Activated CD8-positive, alpha-beta memory T cell treated with anti-CD3 and anti-CD28 coated beads, Interleukin-2, amount 10 ng/mL, durations not matched to agents 7 days and 5 days (primary cell): ENCODE data around the gene PELI3. TPM values are rescaled to one million over a fixed set of nuclear protein-coding genes. Genes with fewer than 3 reads are reported as not detected.

Experiments
- ATAC-seq: fragments of 150-1000 bp; cut with Tn5 transposase; one replicate; pipeline ENCODE4 v1.10.0; 2021; ENCODE audit warnings: moderate library complexity
- CTCF ChIA-PET: fragments of 350-600 bp; sonication (Branson Sonifier 250); formaldehyde crosslinking; loops from one replicate; lab custom pipeline; 2021; ENCODE audit warnings: antibody characterized with exemption; lab: Charles Lee
- DNase-seq: peaks from one replicate; pipeline ENCODE4 v3.0.0-alpha.2; 2020
- H3K27ac Mint-ChIP-seq: one replicate; pipeline ENCODE4 v1.8.0; 2021; ENCODE audit warnings: mild to moderate bottlenecking, mixed read lengths
- H3K27me3 Mint-ChIP-seq: one replicate; pipeline ENCODE4 v1.8.0; 2021; ENCODE audit warnings: mixed read lengths
- H3K36me3 Mint-ChIP-seq: one replicate; pipeline ENCODE4 v1.8.0; 2021; ENCODE audit warnings: mild to moderate bottlenecking, mixed read lengths
- H3K4me1 Mint-ChIP-seq: one replicate; pipeline ENCODE4 v1.8.0; 2021; ENCODE audit warnings: mixed read lengths
- H3K4me3 Mint-ChIP-seq: one replicate; pipeline ENCODE4 v1.8.0; 2021; ENCODE audit warnings: mild to moderate bottlenecking, moderate library complexity, mixed read lengths
- H3K9me3 Mint-ChIP-seq: one replicate; pipeline ENCODE4 v1.8.0; 2022; ENCODE audit warnings: low read depth, mixed read lengths
- total RNA-seq, 2 experiments: library from RNA; stranded (reverse); gene quantifications; one replicate each; pipeline ENCODE4 v1.2.3, GENCODE V29; 2021

The PELI3 gene
- total RNA-seq, 2 experiments from 2014 or later, result 4.1 to 5.7 TPM

DNA sequence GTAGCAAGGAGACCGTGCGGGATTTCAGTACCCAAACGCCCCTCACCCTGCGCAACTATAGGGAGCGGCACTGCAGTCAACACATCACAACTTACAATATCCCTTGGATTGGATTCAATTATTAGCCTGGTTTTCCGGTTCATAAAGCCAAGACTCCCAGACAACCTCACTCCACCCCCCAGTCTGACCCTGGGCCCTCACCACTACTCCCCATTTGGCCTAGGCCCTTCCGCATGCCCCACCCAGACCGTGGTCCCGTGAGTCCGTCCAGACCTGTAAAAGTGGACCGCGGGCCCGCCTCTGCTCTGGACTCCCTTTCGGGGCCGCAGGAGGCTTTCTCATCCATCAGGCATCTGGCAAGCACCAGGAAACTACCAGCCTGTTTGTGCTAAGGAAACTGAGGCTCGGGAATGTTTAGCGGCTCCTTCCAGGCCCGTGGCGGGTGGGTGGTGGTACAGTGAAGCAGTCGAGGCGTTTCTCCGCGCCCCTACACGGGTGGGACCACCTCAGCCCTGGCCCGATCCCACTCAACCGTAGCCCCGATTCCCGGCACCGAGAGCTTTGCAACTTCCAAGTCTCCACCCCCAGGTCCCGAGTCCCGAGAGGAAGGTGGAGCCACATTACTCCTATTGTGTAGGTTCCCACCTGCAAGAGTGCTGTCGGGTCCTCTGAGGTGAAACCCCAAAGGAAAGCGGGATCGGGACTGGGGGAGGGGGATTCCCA lies 12.8 kb downstream of the PELI3 start:
- peak overlapping the region; percentile 91 for H3K4me3 Mint-ChIP-seq
- peaks cover 31% of the 10 kb centered on the region for H3K4me1 Mint-ChIP-seq
- peak overlapping the region; percentile 93 for H3K27ac Mint-ChIP-seq
- H3K36me3 Mint-ChIP-seq, result peaks cover 7% of the 10 kb centered on the region
- H3K27me3 Mint-ChIP-seq, result no peaks in the 10 kb centered on the region
- CTCF ChIA-PET, result interaction anchor here (0.8 to 3.7 kb wide), 18 partner anchors 10 to 198 kb away, joined by 3 to 43 read pairs (median 5); partner anchors contain the start of genes MRPL11, PELI3, RBM4 and RBM4B
- DNase-seq (no peak), ATAC-seq (no peak)
- H3K9me3 Mint-ChIP-seq, result no peaks in the 10 kb centered on the region

DNA sequence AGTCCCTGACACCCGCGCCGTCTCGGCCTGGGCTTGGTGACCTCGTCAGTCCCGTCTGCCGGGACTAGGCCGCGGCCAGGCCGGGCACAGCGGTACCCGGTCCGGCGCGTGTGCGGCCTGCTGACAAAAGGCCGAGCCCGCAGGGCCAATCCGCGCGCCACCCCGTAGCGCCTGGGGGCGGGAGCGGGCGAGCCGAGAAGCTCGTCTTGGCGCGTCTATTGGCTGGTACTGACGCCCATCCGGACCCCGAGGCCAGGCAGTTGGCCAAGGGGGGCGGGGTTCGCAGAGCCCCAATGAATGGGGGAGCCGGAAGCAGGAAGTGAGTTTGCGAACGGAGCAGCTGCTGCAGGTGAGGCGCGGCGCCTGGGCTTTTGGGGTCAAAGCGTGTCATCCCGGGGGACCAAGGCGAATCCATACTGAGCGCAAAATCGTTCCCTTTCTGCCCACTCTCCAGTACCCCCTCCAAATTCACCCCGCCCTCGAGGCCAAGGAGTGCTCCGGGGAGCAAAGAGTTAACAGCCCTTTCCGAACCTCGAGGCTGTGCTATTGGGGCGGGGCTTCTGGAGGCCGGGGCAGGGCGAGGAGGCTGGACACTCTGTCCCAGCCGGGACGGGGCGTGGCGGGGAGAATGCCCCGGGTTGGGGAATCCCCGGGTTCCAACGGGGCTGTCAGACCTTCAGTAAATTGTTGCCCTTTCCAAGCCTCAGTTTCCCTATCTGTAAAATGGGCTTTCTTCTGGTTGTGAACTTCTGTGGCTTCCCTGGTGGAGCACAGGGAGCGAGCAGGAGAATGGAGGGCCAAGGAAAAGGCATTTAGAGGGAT lies 13.6 kb downstream of the PELI3 start, which contains the start of gene DPP3:
Gene DPP3 (plus strand): TSS at position 318 of the 822 bp plus-strand sequence. CDS start 1,767 bp downstream, outside the sequence.
- Mint-ChIP-seq H3K9me3 (no peaks in the 10 kb centered on the region), H3K27me3 (no peaks in the 10 kb centered on the region), H3K36me3 (peaks cover 7% of the 10 kb centered on the region), H3K27ac (peak within 1 kb of the TSS; percentile 93), H3K4me1 (peaks cover 33% of the 10 kb centered on the region), H3K4me3 (peak within 1 kb of the TSS; percentile 91)
- DNase-seq (peak; percentile 98), ATAC-seq (peak; percentile 98)
- CTCF ChIA-PET, result interaction anchor here (0.9 to 3.7 kb wide), 14 partner anchors 9 to 198 kb away, joined by 3 to 43 read pairs (median 6); partner anchors contain the start of genes MRPL11, PELI3, RBM4 and RBM4B

DNA sequence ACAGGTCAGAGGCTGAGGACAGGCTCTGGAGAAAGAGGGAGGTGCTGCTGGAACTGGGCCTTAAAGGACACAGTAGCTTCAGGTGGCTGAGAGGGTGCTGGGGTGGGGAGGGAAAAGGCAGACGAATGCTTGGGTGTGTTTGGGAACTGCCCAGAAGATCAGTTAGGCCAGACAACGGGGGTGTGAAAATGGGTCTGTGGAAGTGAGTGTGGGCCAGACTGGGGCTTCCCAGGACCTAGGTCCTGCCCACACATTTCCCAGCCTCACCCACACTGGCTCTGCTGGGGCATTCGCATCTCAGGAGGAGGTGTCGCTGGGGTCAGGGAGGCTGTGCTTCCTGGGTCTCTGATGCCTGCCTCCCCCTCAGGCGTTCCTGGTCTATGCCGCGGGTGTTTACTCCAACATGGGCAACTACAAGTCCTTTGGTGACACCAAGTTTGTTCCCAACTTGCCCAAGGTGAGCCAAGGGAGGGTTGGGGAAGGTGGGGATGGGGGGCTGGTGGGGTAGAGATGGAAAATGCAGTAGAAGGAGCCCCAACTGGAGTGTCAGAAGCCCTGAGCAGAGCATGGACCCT lies 18.2 kb downstream of the PELI3 start:
- Mint-ChIP-seq H3K4me1 (peaks cover 22% of the 10 kb centered on the region), H3K4me3 (no peak overlapping the region)
- no peak for ATAC-seq

DNA sequence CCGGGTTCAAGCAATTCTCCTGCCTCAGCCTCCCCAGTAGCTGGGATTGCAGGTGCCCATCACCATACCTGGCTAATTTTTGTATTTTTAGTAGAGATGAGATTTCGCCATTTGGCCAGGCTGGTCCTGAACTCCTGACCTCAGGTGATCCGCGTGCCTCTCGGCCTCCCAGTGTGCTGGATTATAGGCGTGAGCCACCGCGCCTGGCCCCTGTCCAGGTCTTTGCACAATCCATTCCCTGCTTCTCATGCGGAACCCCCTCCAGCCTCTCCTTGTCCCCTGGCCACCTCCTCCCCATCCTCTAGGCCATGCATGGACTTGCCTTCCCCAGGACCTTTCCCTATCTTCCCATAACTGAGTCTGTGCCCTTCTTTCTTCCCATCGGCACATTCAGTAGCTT lies 22.3 kb downstream of the PELI3 start:
- ATAC-seq (no peak), DNase-seq (no peak)
- CTCF ChIA-PET, result interaction anchor here (0.7 kb wide), 1 partner anchor 9 kb away, joined by 3 read pairs; the partner anchor contains the start of gene DPP3
- H3K27ac Mint-ChIP-seq, result no peak overlapping the region
- no peak overlapping the region for H3K4me3 Mint-ChIP-seq
- H3K27me3 Mint-ChIP-seq, result no peaks in the 10 kb centered on the region
- peaks cover 1% of the 10 kb centered on the region for H3K4me1 Mint-ChIP-seq
- peaks cover 10% of the 10 kb centered on the region for H3K36me3 Mint-ChIP-seq
- H3K9me3 Mint-ChIP-seq, result no peaks in the 10 kb centered on the region

More for the DNA sequence above, 18.2 kb downstream of the PELI3 start:
- no peaks in the 10 kb centered on the region for H3K9me3 Mint-ChIP-seq
- DNase-seq, result no peak
- H3K36me3 Mint-ChIP-seq, result peaks cover 12% of the 10 kb centered on the region
- no peaks in the 10 kb centered on the region for H3K27me3 Mint-ChIP-seq
- no peak overlapping the region for H3K27ac Mint-ChIP-seq
- CTCF ChIA-PET, result interaction anchor here (1.1 to 2.0 kb wide), 3 partner anchors 10 to 193 kb away, joined by 3 to 6 read pairs (median 5); partner anchors contain the start of gene RBM4B

DNA sequence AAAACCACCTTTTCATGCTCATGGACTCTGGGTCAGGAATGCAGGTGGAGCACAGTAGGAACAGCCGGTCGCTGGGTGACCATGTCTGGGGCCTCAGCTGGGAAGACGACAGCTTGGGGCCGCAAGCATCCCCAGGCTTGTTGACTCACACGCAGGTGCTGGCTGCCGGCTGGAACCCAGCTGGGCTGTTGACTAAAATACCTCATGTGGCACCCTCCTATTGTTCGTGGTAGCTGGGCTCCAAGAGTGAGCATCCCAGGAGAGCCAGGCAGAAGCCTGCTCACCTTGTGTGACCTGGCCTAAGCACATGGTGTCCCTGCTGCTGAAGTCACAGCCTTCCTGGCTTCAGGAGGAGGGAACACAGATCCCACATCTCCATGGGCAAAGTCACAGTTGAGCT lies 22.9 kb downstream of the PELI3 start:
- Mint-ChIP-seq H3K4me1 (peaks cover 1% of the 10 kb centered on the region), H3K9me3 (no peaks in the 10 kb centered on the region), H3K36me3 (peaks cover 10% of the 10 kb centered on the region), H3K27me3 (no peaks in the 10 kb centered on the region), H3K27ac (no peak overlapping the region), H3K4me3 (no peak overlapping the region)
- CTCF ChIA-PET, result interaction anchor here (0.6 to 1.6 kb wide), 3 partner anchors 10 to 203 kb away, joined by 3 to 4 read pairs (median 3); partner anchors contain the start of gene DPP3
- DNase-seq (no peak), ATAC-seq (no peak)

DNA sequence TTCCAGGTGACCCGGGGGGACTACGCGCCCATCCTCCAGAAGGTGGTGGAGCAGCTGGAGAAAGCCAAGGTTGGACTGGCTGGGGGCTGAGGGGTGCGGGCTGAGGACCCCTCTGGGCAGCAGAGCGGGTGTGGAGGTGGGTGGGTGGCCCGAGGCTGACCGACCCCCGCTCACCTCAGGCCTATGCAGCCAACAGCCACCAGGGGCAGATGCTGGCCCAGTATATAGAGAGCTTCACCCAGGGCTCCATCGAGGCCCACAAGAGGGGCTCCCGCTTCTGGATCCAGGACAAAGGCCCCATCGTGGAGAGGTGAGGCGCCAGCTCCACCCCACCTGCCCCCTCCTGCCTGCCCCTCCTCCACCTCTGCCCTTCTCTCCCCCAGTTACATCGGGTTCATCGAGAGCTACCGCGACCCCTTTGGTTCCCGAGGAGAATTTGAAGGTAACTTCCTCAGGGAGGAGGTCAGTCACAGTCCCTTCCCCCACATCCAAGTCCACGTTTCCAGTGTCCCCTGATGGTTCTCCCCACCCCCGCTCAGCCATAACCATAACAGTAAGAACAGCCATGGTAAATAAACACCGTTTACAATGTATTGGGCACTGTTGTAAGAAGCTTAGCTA lies 24.7 kb downstream of the PELI3 start:
- ATAC-seq (no peak), DNase-seq (no peak)
- H3K9me3 Mint-ChIP-seq, result no peaks in the 10 kb centered on the region
- H3K27me3 Mint-ChIP-seq, result no peaks in the 10 kb centered on the region
- H3K27ac Mint-ChIP-seq, result no peak overlapping the region
- H3K4me3 Mint-ChIP-seq, result no peak overlapping the region
- H3K36me3 Mint-ChIP-seq, result peaks cover 11% of the 10 kb centered on the region
- H3K4me1 Mint-ChIP-seq, result no peaks in the 10 kb centered on the region
- CTCF ChIA-PET, result interaction anchor here (1.0 to 1.5 kb wide), 5 partner anchors 11 to 186 kb away, joined by 3 to 6 read pairs (median 4); partner anchors contain the start of genes DPP3 and RBM4B

DNA sequence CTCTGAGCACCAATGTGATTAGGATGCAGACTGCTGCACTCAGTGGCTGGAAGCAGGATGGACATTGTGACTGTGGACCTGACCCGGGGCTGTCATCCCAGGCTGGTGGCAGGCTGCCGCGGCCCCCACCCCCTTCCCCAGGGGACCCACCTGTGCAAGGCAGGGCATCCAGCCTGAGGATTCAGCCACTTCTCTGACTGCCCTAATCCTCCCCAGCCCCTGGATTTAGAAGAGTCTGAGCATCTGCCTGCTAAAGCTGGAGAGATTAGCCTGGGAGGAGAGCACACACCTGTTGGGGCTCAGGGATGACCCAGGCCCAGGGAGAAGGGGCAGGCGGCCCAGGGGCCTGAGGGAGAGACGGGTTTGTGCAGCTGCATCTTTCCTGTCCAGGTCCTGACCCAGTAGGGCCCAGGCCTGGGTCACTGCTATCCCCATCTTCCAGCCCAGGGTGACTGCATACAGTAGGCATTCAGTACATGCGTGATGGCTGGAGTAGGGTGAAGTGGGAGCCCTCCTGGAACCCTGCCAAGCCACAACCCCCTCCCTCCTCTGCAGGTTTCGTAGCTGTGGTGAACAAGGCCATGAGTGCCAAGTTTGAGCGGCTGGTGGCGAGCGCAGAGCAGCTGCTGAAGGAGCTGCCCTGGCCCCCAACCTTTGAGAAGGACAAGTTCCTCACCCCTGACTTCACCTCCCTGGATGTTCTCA lies 25.6 kb downstream of the PELI3 start:
- Mint-ChIP-seq H3K27me3 (no peaks in the 10 kb centered on the region), H3K9me3 (no peaks in the 10 kb centered on the region), H3K4me3 (no peak overlapping the region), H3K27ac (no peak overlapping the region), H3K36me3 (peaks cover 15% of the 10 kb centered on the region), H3K4me1 (no peaks in the 10 kb centered on the region)
- DNase-seq, result no peak
- CTCF ChIA-PET, result interaction anchor here (1.1 to 1.5 kb wide), 4 partner anchors 13 to 186 kb away, joined by 3 to 5 read pairs (median 4); partner anchors contain the start of gene RBM4B
- ATAC-seq, result no peak

DNA sequence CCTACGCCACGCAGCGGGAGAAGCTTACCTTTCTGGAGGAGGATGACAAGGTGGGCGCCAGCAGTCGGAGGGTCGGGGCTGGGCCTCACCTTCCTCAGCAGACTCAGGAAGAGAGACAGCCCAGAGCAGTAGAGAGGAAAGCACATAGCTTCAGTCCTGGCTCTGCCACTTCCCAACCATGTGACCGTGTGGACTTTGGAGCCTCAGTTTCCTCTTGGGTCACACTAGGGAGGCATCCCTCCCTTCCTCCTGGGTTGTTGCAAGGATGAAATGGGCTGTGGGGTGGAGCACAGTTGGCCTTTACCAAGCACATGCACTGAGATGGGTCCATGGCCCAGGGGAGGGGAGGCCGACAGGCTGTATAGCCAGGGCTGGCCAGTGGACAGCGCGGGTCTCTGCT lies 26.4 kb downstream of the PELI3 start:
- no peak overlapping the region for H3K27ac Mint-ChIP-seq
- H3K27me3 Mint-ChIP-seq, result no peaks in the 10 kb centered on the region
- no peaks in the 10 kb centered on the region for H3K9me3 Mint-ChIP-seq
- no peak overlapping the region for H3K4me3 Mint-ChIP-seq
- H3K36me3 Mint-ChIP-seq, result peaks cover 15% of the 10 kb centered on the region
- no peaks in the 10 kb centered on the region for H3K4me1 Mint-ChIP-seq
- DNase-seq (no peak), ATAC-seq (no peak)
- CTCF ChIA-PET, result interaction anchor here (1.5 kb wide), 1 partner anchor 107 kb away, joined by 3 read pairs; no protein-coding TSS in a partner anchor

DNA sequence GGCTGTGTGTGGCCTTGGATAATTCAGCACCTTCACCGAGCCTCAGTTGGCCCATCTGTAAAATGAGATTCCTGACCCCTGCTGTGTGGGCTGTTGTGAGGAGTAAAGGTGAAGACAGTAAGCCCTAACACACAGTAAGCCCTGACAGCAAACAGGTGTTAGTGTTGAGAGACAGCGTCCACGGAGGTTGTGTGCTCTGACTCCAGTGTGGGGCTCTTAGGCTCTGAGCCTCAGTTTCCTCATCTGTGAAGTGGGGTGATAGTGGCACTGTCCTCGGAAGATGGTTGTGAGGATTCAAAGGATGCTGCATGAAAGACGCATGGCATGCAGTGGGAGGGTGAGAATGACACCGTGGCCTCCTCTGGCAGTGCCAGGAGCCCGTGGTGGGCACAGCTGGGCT lies 27.8 kb downstream of the PELI3 start:
- no peak for DNase-seq
- Mint-ChIP-seq H3K36me3 (peaks cover 15% of the 10 kb centered on the region), H3K27me3 (no peaks in the 10 kb centered on the region), H3K4me1 (no peaks in the 10 kb centered on the region), H3K27ac (no peak overlapping the region), H3K9me3 (no peaks in the 10 kb centered on the region), H3K4me3 (no peak overlapping the region)
- CTCF ChIA-PET, result interaction anchor here (1.1 kb wide), 1 partner anchor 11 kb away, joined by 5 read pairs; no protein-coding TSS in a partner anchor
- ATAC-seq, result no peak

DNA sequence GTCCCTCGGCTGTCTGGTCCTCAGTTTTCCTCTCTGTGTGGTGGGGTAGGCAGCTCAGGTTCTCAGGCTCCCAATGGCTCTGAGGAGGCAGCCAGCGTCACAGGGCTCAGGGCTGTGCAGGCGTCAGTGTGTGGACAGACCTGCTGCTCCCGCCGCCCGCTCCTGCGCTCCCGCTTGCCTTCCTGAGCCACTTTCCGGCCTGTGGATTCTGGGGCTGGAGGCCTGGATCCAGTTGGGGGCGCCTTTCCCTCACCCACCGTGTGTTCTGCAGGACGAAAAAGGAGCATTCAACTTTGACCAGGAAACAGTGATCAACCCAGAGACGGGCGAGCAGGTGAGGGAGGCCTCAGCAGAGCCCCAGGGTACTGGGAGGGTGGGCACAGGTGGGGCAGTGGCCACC lies 28.2 kb downstream of the PELI3 start:
- H3K27ac Mint-ChIP-seq, result no peak overlapping the region
- CTCF ChIA-PET, result interaction anchor here (1.1 kb wide), 1 partner anchor 11 kb away, joined by 5 read pairs; no protein-coding TSS in a partner anchor
- H3K36me3 Mint-ChIP-seq, result peaks cover 15% of the 10 kb centered on the region
- H3K9me3 Mint-ChIP-seq, result no peaks in the 10 kb centered on the region
- no peak for ATAC-seq
- DNase-seq, result no peak
- H3K4me1 Mint-ChIP-seq, result no peaks in the 10 kb centered on the region
- H3K4me3 Mint-ChIP-seq, result no peak overlapping the region
- no peaks in the 10 kb centered on the region for H3K27me3 Mint-ChIP-seq

DNA sequence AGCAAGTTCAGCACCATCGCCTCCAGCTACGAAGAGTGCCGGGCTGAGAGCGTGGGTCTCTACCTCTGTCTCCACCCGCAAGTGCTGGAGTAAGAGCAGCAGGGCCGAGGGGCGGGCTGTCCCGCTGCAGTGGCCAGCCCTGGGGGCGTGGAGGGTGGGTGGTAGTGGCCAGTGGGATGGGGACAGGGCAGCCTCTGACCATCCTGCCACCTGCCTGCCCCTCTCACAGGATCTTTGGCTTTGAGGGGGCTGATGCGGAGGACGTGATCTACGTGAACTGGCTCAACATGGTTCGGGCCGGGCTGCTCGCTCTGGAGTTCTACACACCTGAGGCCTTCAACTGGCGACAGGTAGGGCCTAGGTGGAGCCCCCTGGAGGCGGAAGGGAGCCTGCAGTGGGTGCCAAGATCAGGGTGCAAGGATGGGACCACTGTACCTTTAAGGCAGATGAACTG lies 28.7 kb downstream of the PELI3 start:
- Mint-ChIP-seq H3K9me3 (no peaks in the 10 kb centered on the region), H3K27ac (no peak overlapping the region), H3K4me3 (no peak overlapping the region), H3K36me3 (peaks cover 15% of the 10 kb centered on the region), H3K4me1 (no peaks in the 10 kb centered on the region), H3K27me3 (no peaks in the 10 kb centered on the region)
- CTCF ChIA-PET, result interaction anchor here (1.1 kb wide), 1 partner anchor 12 kb away, joined by 5 read pairs; no protein-coding TSS in a partner anchor
- peak; percentile 47 for ATAC-seq
- no peak for DNase-seq

DNA sequence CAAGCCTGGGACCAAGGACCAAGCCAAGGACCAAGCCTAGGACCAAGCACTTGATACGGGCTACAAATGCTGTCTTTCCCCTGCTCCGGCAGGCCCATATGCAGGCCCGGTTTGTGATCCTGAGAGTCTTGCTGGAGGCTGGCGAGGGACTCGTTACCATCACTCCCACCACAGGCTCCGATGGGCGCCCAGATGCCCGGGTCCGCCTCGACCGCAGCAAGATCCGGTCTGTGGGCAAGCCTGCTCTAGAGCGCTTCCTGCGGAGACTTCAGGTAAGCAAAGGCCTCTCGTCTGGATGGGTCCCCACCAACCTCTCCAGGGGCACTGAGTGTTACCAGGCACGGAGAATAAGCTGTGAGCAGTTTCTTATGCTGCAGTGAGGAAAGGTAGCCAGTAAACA lies 30.5 kb downstream of the PELI3 start:
- Mint-ChIP-seq H3K4me1 (no peaks in the 10 kb centered on the region), H3K27ac (no peak overlapping the region), H3K4me3 (no peak overlapping the region), H3K27me3 (no peaks in the 10 kb centered on the region), H3K9me3 (no peaks in the 10 kb centered on the region), H3K36me3 (peaks cover 18% of the 10 kb centered on the region)
- CTCF ChIA-PET, result no interaction called here
- ATAC-seq (no peak), DNase-seq (no peak)
